IMR-90 (cell line): Measurements from ENCODE around the gene DMRT3. TPM values are rescaled to one million over a fixed set of nuclear protein-coding genes. Genes with fewer than 3 reads are reported as not detected.
A peak's percentile ranks its signal among the peaks of the same experiment; 100 is the strongest.

Source experiments
- ATAC-seq: fragments of 200-7000 bp; cut with Tn5 transposase; 2 replicates; pipeline ENCODE4 v1.9.1; 2020; ENCODE audit warnings: low read depth, mild to moderate bottlenecking, moderate library complexity
- BruUV-seq: library from RNA; stranded (reverse); fragments of 400-500 nt; replicated peaks from 2 replicates; lab custom pipeline; 2021; lab: Mats Ljungman, UMichigan
- CTCF ChIA-PET: fragments of 300-600 bp; formaldehyde crosslinking; extraction: SDS; loops from one replicate; lab custom pipeline; 2021; ENCODE audit warnings: antibody characterized with exemption; lab: Yijun Ruan, JAX
- POLR2A ChIA-PET: fragments of 300-600 bp; sonication (Branson Sonifier 250); formaldehyde crosslinking; loops from one replicate; lab custom pipeline; 2022; ENCODE audit warnings: antibody characterized with exemption; ENCODE audit not compliant: unreplicated experiment; lab: Charles Lee
- DNase-seq: peaks from one replicate; pipeline ENCODE4 v3.0.0; 2013
- H2AFZ ChIP-seq: replicated peaks from 2 replicates; pipeline ENCODE3; 2013; ENCODE audit warnings: low read length, mild to moderate bottlenecking; ENCODE audit not compliant: poor library complexity
- H2AK5ac ChIP-seq: 2 replicates; pipeline ENCODE4 v1.6.1; 2013; ENCODE audit warnings: low read depth, low read length, inconsistent platforms
- H2AK9ac ChIP-seq: replicated peaks from 2 replicates; pipeline ENCODE3; 2013; ENCODE audit warnings: mild to moderate bottlenecking, low read depth, low read length, moderate library complexity; ENCODE audit not compliant: poor library complexity
- H2BK120ac ChIP-seq: 2 replicates; pipeline ENCODE4 v1.6.1; 2013; ENCODE audit warnings: low read depth, low read length, inconsistent platforms
- H2BK15ac ChIP-seq: 3 replicates; pipeline ENCODE4 v1.6.1; 2013; ENCODE audit warnings: low read depth, low read length, inconsistent platforms
- H2BK20ac ChIP-seq: 2 replicates; pipeline ENCODE4 v1.6.1; 2013; ENCODE audit warnings: low read depth, mild to moderate bottlenecking, inconsistent platforms, low read length, moderate library complexity
- H2BK5ac ChIP-seq: 2 replicates; pipeline ENCODE4 v1.6.1; 2013; ENCODE audit warnings: mild to moderate bottlenecking, low read depth, low read length, inconsistent platforms; ENCODE audit not compliant: poor library complexity, severe bottlenecking
- H3K14ac ChIP-seq: replicated peaks from 2 replicates; pipeline ENCODE4 v1.6.1; 2013; ENCODE audit warnings: low read depth, low read length, inconsistent platforms
- H3K18ac ChIP-seq: 2 replicates; pipeline ENCODE4 v1.6.1; 2013; ENCODE audit warnings: low read depth, low read length, control low read depth
- H3K23ac ChIP-seq: 2 replicates; pipeline ENCODE4 v1.6.1; 2013; ENCODE audit warnings: low read depth, low read length, inconsistent platforms
- H3K27ac ChIP-seq: 2 replicates; pipeline ENCODE4 v1.5.1; 2013; ENCODE audit warnings: mild to moderate bottlenecking, control low read depth, low read length; ENCODE audit not compliant: insufficient read depth
- H3K27me3 ChIP-seq: 2 replicates; pipeline ENCODE4 v1.6.1; 2013; ENCODE audit warnings: low read length; ENCODE audit not compliant: control insufficient read depth, insufficient read depth
- H3K36me3 ChIP-seq: 2 replicates; pipeline ENCODE4 v1.6.1; 2013; ENCODE audit warnings: low read length, mixed read lengths; ENCODE audit not compliant: control insufficient read depth, insufficient read depth
- H3K4ac ChIP-seq: 2 replicates; pipeline ENCODE4 v1.6.1; 2013; ENCODE audit warnings: low read depth, low read length, inconsistent platforms
- H3K4me1 ChIP-seq: 2 replicates; pipeline ENCODE4 v1.6.1; 2013; ENCODE audit warnings: low read length, mixed read lengths; ENCODE audit not compliant: control insufficient read depth, insufficient read depth
- H3K4me2 ChIP-seq: 2 replicates; pipeline ENCODE4 v1.6.1; 2013; ENCODE audit warnings: low read depth, mild to moderate bottlenecking, control low read depth, low read length, moderate library complexity
- H3K4me3 ChIP-seq: 2 replicates; pipeline ENCODE4 v1.5.1; 2013; ENCODE audit warnings: low read depth, mild to moderate bottlenecking, control low read depth, low read length, moderate library complexity; ENCODE audit not compliant: insufficient read depth
- H3K56ac ChIP-seq: 2 replicates; pipeline ENCODE4 v1.6.1; 2013; ENCODE audit warnings: low read length, inconsistent platforms; ENCODE audit not compliant: insufficient read depth; ENCODE audit errors: extremely low read depth
- H3K79me1 ChIP-seq, 2 experiments: 2 replicates each; pipeline ENCODE4 v1.6.1; 2013; ENCODE audit warnings: low read length in 2 of 2, inconsistent platforms in 1 of 2, low read depth in 1 of 2
- H3K9ac ChIP-seq: 2 replicates; pipeline ENCODE4 v1.6.1; 2013; ENCODE audit warnings: low read depth, low read length, control low read depth
- H3K9me1 ChIP-seq: 2 replicates; pipeline ENCODE4 v1.6.1; 2013; ENCODE audit warnings: low read length, inconsistent platforms; ENCODE audit not compliant: insufficient read depth
- H3K9me3 ChIP-seq: 2 replicates; pipeline ENCODE4 v1.6.1; 2013; ENCODE audit warnings: low read length; ENCODE audit not compliant: control insufficient read depth, insufficient read depth
- H4K20me1 ChIP-seq: 2 replicates; pipeline ENCODE4 v1.6.1; 2013; ENCODE audit warnings: low read length, inconsistent platforms; ENCODE audit not compliant: insufficient read depth
- H4K5ac ChIP-seq: 2 replicates; pipeline ENCODE4 v1.6.1; 2013; ENCODE audit warnings: mild to moderate bottlenecking, low read depth, low read length, control low read depth
- H4K8ac ChIP-seq, 2 experiments: 2 replicates each; pipeline ENCODE4 v1.6.1; 2013; ENCODE audit warnings: low read depth in 2 of 2, low read length in 2 of 2, control low read depth in 1 of 2, inconsistent platforms in 1 of 2
- H4K91ac ChIP-seq: 2 replicates; pipeline ENCODE4 v1.6.1; 2013; ENCODE audit warnings: low read depth, low read length, inconsistent platforms; ENCODE audit not compliant: insufficient read depth
- CEBPB ChIP-seq: IDR thresholded peaks from 2 replicates; pipeline ENCODE4 v1.6.1; 2012; ENCODE audit warnings: low read depth, low read length, improper control_type of control experiment
- FOS ChIP-seq: fragments of 150-350 bp; IDR thresholded peaks from 2 replicates; pipeline ENCODE4 v1.6.1; 2016; ENCODE audit warnings: low read depth, low read length
- MAZ ChIP-seq: IDR thresholded peaks from 2 replicates; pipeline ENCODE4 v1.6.1; 2012; ENCODE audit warnings: low read depth, mild to moderate bottlenecking, low read length, improper control_type of control experiment, moderate library complexity, borderline replicate concordance
- MXI1 ChIP-seq: IDR thresholded peaks from 2 replicates; pipeline ENCODE4 v1.6.1; 2012; ENCODE audit warnings: low read depth, mild to moderate bottlenecking, low read length, moderate library complexity, borderline replicate concordance
- NFE2L2 ChIP-seq: fragments of 150-350 bp; IDR thresholded peaks from 2 replicates; pipeline ENCODE4 v1.6.1; 2016; ENCODE audit warnings: low read depth, mild to moderate bottlenecking, low read length
- POLR2A ChIP-seq: IDR thresholded peaks from 2 replicates; pipeline ENCODE4 v1.6.1; 2012; ENCODE audit warnings: mild to moderate bottlenecking, low read depth, low read length
- WGBS, 2 experiments: methylation state at CpG; one replicate each; pipeline versions ENCODE4 v1.1.5 to v1.1.7; 2013; ENCODE audit warnings: missing lambda C conversion rate in 2 of 2; ENCODE audit not compliant: insufficient read length in 1 of 2; ENCODE audit errors: extremely low coverage in 2 of 2; 5-methylcytosine and 5-hydroxymethylcytosine counted together
- dilution Hi-C: fragments of 300-500 bp; cut with HindIII; formaldehyde crosslinking; loops from one replicate; pipeline ENCODE4 v1.14.3; 2018; ENCODE audit warnings: low sequenced_read_pairs; ENCODE audit not compliant: unreplicated experiment
- in situ Hi-C: fragments of 300-500 bp; cut with MboI; formaldehyde crosslinking; loops from 3 replicates; pipeline ENCODE4 v1.14.3; 2019; ENCODE audit warnings: low sequenced_read_pairs, inconsistent platforms, mixed read lengths
- intact Hi-C: fragments of 100-400 bp; cut with micrococcal nuclease; formaldehyde crosslinking; loops from 2 replicates; pipeline ENCODE4 v1.10.0; 2022
- polyA plus RNA-seq, 3 experiments: library from polyadenylated mRNA; depleted of rRNA; stranded (reverse); fragments of >200 nt; gene quantifications; 2 replicates each; pipeline ENCODE4 v1.2.3, GENCODE V29; 2012; ENCODE audit warnings: low replicate concordance in 1 of 3
- total RNA-seq: library from RNA; depleted of rRNA; stranded (reverse); fragments of >200 nt; gene quantifications from 2 replicates; pipeline ENCODE4 v1.2.3, GENCODE V29; 2012
- TF ChIP-seq, protein P1 (sequence below): fragments of 150-350 bp; IDR thresholded peaks from 2 replicates; pipeline ENCODE4 v1.6.1; 2017; ENCODE audit warnings: mild to moderate bottlenecking, antibody characterized with exemption, low read length, low read depth
- TF ChIP-seq, protein P2 (sequence below): fragments of 150-350 bp; IDR thresholded peaks from 2 replicates; pipeline ENCODE4 v1.6.1; 2016; ENCODE audit warnings: low read depth, mild to moderate bottlenecking, low read length, moderate library complexity, borderline replicate concordance

Gene DMRT3
- total and polyA plus RNA-seq, 2 of the 4 experiments (the other 2 are of a cell fraction), result not detected

GRCh38 chr9:935348-935965, 41.0 kb upstream of the DMRT3 start:
- Histone ChIP-seq H4K5ac (no peak overlapping the region), H2AK9ac (no peak overlapping the region), H4K91ac (no peak overlapping the region), H3K9me3 (no peaks in the 10 kb centered on the region), H2BK20ac (no peak overlapping the region), H3K9ac (no peak overlapping the region), H3K4ac (no peak overlapping the region), H3K9me1 (no peaks in the 10 kb centered on the region), H3K23ac (no peak overlapping the region), H3K79me1 (no peaks in the 10 kb centered on the region), H3K4me3 (no peak overlapping the region), H2BK5ac (no peak overlapping the region), H3K14ac (no peak overlapping the region), H3K27me3 (peaks cover 1% of the 10 kb centered on the region; the same call in 1 of the 2 replicates), H2AK5ac (no peak overlapping the region), H2BK15ac (no peak overlapping the region), H3K27ac (no peak overlapping the region), H3K56ac (no peak overlapping the region), H4K20me1 (no peaks in the 10 kb centered on the region), H2BK120ac (no peak overlapping the region), H4K8ac (no peak overlapping the region), H2AFZ (no peak overlapping the region), H3K4me1 (no peaks in the 10 kb centered on the region), H3K36me3 (no peaks in the 10 kb centered on the region), H3K18ac (no peak overlapping the region), H3K4me2 (no peak overlapping the region)
- intact Hi-C loops (no loop called here), in situ Hi-C loops (no loop called here), dilution Hi-C loops (no loop called here)
- DNase-seq, result peak; percentile 3
- ChIA-PET CTCF (no interaction called here), POLR2A (no interaction called here)
- TF ChIP-seq, protein P1, sequence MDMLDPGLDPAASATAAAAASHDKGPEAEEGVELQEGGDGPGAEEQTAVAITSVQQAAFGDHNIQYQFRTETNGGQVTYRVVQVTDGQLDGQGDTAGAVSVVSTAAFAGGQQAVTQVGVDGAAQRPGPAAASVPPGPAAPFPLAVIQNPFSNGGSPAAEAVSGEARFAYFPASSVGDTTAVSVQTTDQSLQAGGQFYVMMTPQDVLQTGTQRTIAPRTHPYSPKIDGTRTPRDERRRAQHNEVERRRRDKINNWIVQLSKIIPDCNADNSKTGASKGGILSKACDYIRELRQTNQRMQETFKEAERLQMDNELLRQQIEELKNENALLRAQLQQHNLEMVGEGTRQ, result no peak
- TF ChIP-seq MXI1 (no peak), FOS (no peak), POLR2A (no peak), MAZ (no peak), NFE2L2 (no peak), CEBPB (no peak)
- TF ChIP-seq, protein P2, sequence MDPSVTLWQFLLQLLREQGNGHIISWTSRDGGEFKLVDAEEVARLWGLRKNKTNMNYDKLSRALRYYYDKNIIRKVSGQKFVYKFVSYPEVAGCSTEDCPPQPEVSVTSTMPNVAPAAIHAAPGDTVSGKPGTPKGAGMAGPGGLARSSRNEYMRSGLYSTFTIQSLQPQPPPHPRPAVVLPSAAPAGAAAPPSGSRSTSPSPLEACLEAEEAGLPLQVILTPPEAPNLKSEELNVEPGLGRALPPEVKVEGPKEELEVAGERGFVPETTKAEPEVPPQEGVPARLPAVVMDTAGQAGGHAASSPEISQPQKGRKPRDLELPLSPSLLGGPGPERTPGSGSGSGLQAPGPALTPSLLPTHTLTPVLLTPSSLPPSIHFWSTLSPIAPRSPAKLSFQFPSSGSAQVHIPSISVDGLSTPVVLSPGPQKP, result no peak
- no TSS peak for BruUV-seq
- no peak for ATAC-seq
- WGBS, 2 experiments, result no CpG with 5 or more reads among the region's 10 CpGs
